ENCODE data around the gene NEGR1. TPM values are rescaled to one million over a fixed set of nuclear protein-coding genes. Genes with fewer than 3 reads are reported as not detected.

NEGR1 gene
- total RNA-seq, 2 experiments from 2014 or later: not detected

DNA sequence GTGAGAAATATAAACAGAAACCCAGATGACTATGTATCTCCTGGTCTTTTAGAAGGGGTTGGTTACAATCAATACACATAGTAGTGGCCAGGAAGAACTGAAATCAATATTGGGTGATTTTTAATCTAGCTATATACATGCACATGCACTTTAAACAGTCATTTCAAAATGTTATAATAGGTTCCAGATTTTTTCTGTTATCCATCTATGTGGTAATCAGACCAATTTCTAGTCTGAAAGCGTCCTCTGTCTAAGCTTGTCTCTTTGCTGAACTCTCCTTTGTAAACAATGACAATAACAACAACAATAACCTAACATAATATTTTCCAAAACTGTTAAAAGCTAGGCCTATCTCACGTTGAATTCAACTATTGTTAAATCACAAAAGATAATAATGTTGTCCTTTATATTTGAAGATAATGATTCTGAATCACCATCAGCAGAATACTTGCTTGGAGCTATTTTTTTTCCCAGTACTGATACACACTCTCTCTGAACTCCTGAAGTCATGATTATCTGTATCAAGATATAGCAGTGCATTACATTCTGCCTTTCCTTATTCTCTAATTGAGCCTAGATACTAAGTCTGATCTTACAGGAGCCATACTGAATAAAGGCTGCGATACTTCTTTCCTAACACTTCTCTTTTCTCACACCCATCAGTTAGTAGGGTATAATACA lies 704.7 kb downstream of the NEGR1 start:
- Histone ChIP-seq H3K4me1 (ENCODE audit: insufficient read depth, low read length, poor library complexity, severe bottlenecking) (no peaks in the 10 kb centered on the region), H4K20me1 (ENCODE audit: insufficient read depth, low read length) (no peaks in the 10 kb centered on the region), H3K4me2 (ENCODE audit: low read length) (no peak overlapping the region), H3K4me3 (ENCODE audit: low read depth, low read length, poor library complexity, severe bottlenecking) (no peak overlapping the region), H3K9me3 (ENCODE audit: low read length) (no peaks in the 10 kb centered on the region), H3K9me2 (ENCODE audit: insufficient read depth, low read length) (no peaks in the 10 kb centered on the region), H3K36me3 (ENCODE audit: insufficient read depth, low read length) (no peaks in the 10 kb centered on the region), H3K27ac (ENCODE audit: low read depth, low read length, poor library complexity, severe bottlenecking) (no peak overlapping the region), H3K79me2 (ENCODE audit: insufficient read depth, low read depth, low read length) (no peaks in the 10 kb centered on the region), H2AFZ (ENCODE audit: low read length) (no peak overlapping the region)
- no peak for TF ChIP-seq EZH2phosphoT487 (IDR thresholded peaks at IDR 0.05; ENCODE audit: borderline replicate concordance, low read depth, low read length)
- TF ChIP-seq, protein P1, sequence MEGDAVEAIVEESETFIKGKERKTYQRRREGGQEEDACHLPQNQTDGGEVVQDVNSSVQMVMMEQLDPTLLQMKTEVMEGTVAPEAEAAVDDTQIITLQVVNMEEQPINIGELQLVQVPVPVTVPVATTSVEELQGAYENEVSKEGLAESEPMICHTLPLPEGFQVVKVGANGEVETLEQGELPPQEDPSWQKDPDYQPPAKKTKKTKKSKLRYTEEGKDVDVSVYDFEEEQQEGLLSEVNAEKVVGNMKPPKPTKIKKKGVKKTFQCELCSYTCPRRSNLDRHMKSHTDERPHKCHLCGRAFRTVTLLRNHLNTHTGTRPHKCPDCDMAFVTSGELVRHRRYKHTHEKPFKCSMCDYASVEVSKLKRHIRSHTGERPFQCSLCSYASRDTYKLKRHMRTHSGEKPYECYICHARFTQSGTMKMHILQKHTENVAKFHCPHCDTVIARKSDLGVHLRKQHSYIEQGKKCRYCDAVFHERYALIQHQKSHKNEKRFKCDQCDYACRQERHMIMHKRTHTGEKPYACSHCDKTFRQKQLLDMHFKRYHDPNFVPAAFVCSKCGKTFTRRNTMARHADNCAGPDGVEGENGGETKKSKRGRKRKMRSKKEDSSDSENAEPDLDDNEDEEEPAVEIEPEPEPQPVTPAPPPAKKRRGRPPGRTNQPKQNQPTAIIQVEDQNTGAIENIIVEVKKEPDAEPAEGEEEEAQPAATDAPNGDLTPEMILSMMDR (conservative IDR thresholded peaks at IDR 0.05; ENCODE audit: low read length): no peak
- DNase-seq (ENCODE audit: low spot score): no peak
- ChIA-PET POLR2A (interaction anchor here (0.9 to 1.3 kb wide), 2 partner anchors 33 to 1477 kb away, joined by 3 to 4 read pairs; no protein-coding TSS in a partner anchor), CTCF (ENCODE audit: unreplicated experiment) (no interaction called here)
- intact Hi-C loops (cut with micrococcal nuclease; ENCODE audit: unreplicated experiment): no loop called here
- BruUV-seq (replicated peaks): no TSS peak

DNA sequence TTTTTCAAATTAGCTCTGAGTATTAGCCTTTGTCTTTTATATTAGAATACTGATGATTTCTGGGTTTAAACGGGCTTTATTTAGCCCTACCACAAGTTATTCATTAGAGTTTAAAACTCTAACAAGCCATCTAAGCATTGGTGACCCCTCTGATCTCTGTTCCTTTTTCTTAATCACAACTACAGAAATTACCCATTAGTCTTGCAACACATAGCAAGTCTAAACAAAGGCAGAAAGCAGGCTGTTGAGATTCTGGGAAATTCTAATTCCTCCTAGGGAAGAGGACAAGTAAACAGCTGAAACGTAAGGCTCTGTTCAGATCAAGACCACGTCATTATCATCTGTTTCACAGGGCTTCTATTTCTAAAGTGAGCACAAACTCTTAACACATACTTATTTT lies 710.3 kb downstream of the NEGR1 start:
- no peak for DNase-seq (ENCODE audit: low spot score)
- Histone ChIP-seq H2AFZ (ENCODE audit: low read length) (no peak overlapping the region), H3K27ac (ENCODE audit: low read depth, low read length, poor library complexity, severe bottlenecking) (no peak overlapping the region), H3K4me1 (ENCODE audit: insufficient read depth, low read length, poor library complexity, severe bottlenecking) (no peaks in the 10 kb centered on the region), H3K9me2 (ENCODE audit: insufficient read depth, low read length) (no peaks in the 10 kb centered on the region), H3K36me3 (ENCODE audit: insufficient read depth, low read length) (no peaks in the 10 kb centered on the region), H3K4me3 (ENCODE audit: low read depth, low read length, poor library complexity, severe bottlenecking) (no peak overlapping the region), H4K20me1 (ENCODE audit: insufficient read depth, low read length) (no peaks in the 10 kb centered on the region), H3K4me2 (ENCODE audit: low read length) (no peak overlapping the region), H3K9me3 (ENCODE audit: low read length) (no peaks in the 10 kb centered on the region), H3K79me2 (ENCODE audit: insufficient read depth, low read depth, low read length) (no peaks in the 10 kb centered on the region)
- ChIA-PET CTCF (ENCODE audit: unreplicated experiment) (no interaction called here), POLR2A (interaction anchor here (0.6 to 0.7 kb wide), 3 partner anchors 12 to 40 kb away, joined by 3 to 4 read pairs (median 3); no protein-coding TSS in a partner anchor)
- TF ChIP-seq EZH2phosphoT487 (IDR thresholded peaks at IDR 0.05; ENCODE audit: borderline replicate concordance, low read depth, low read length): no peak
- TF ChIP-seq, protein P1 (conservative IDR thresholded peaks at IDR 0.05; ENCODE audit: low read length): no peak
- intact Hi-C loops (cut with micrococcal nuclease; ENCODE audit: unreplicated experiment): no loop called here
- no TSS peak for BruUV-seq (replicated peaks)

DNA sequence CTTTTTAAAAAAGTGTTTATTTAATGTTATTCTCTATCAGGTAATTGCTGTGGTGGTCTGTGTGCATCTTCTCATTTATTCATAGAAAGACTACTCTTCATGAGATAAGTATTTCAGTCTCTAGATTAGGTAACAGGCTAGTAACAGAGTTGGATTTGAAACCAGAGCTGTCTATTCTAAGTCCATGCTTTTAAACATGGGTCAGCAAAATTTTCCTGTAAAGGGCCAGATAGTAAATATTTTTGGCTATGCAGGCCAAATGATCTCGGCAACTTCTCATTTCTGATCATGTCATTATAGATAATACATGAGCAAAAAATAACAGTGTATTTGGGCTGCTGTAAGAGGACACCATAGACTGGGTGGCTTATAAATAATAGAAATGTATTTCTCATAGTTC lies 715.9 kb downstream of the NEGR1 start:
- H3K4me3 ChIP-seq (ENCODE audit: low read depth, low read length, poor library complexity, severe bottlenecking): no peak overlapping the region
- POLR2A ChIA-PET: no interaction called here
- H2AFZ ChIP-seq (ENCODE audit: low read length): no peak overlapping the region
- DNase-seq (ENCODE audit: low spot score): no peak
- no peaks in the 10 kb centered on the region for H4K20me1 ChIP-seq (ENCODE audit: insufficient read depth, low read length)
- intact Hi-C loops (cut with micrococcal nuclease; ENCODE audit: unreplicated experiment): no loop called here
- no peaks in the 10 kb centered on the region for H3K36me3 ChIP-seq (ENCODE audit: insufficient read depth, low read length)
- H3K4me2 ChIP-seq (ENCODE audit: low read length): no peak overlapping the region
- TF ChIP-seq, protein P1 (conservative IDR thresholded peaks at IDR 0.05; ENCODE audit: low read length): no peak
- TF ChIP-seq EZH2phosphoT487 (IDR thresholded peaks at IDR 0.05; ENCODE audit: borderline replicate concordance, low read depth, low read length): no peak
- no peaks in the 10 kb centered on the region for H3K79me2 ChIP-seq (ENCODE audit: insufficient read depth, low read depth, low read length)
- H3K9me2 ChIP-seq (ENCODE audit: insufficient read depth, low read length): no peaks in the 10 kb centered on the region
- H3K4me1 ChIP-seq (ENCODE audit: insufficient read depth, low read length, poor library complexity, severe bottlenecking): no peaks in the 10 kb centered on the region
- CTCF ChIA-PET (ENCODE audit: unreplicated experiment): no interaction called here
- H3K27ac ChIP-seq (ENCODE audit: low read depth, low read length, poor library complexity, severe bottlenecking): no peak overlapping the region
- H3K9me3 ChIP-seq (ENCODE audit: low read length): no peaks in the 10 kb centered on the region
- BruUV-seq (replicated peaks): no TSS peak

Data from OCI-LY7 (cell line).